HG03378 (cell line): ENCODE results near the gene COG7.
"Not testable (repeated sequence)": the region's sequence is repeated elsewhere in the genome, so short reads cannot be mapped to it uniquely, and the experiment has no call there.

Experiments used
- ATAC-seq: cut with Tn5 transposase; IDR thresholded peaks from one replicate; pipeline ENCODE4 v1.9.1; 2021; ENCODE audit warnings: mild to moderate bottlenecking, moderate library complexity; ENCODE audit not compliant: unreplicated experiment

The COG7 gene

GRCh38 chr16:23416816-23417215 lies 36.2 kb downstream of the COG7 start:
- ATAC-seq: no peak

- no peak for ATAC-seq
Measured at GRCh38 chr16:23414731-23415130, 38.3 kb downstream of the COG7 start.

GRCh38 chr16:23410176-23410575 lies 42.8 kb downstream of the COG7 start:
- no peak for ATAC-seq

- ATAC-seq: no peak
Measured at GRCh38 chr16:23409522-23409921, 43.5 kb downstream of the COG7 start.

GRCh38 chr16:23408823-23409298 lies 44.1 kb downstream of the COG7 start:
- ATAC-seq: no peak

GRCh38 chr16:23408242-23408822 lies 44.7 kb downstream of the COG7 start:
- no peak for ATAC-seq

- ATAC-seq: no peak
Measured at GRCh38 chr16:23407436-23408127, 45.4 kb downstream of the COG7 start.

GRCh38 chr16:23406546-23407240 lies 46.3 kb downstream of the COG7 start:
- ATAC-seq: no peak

- ATAC-seq: no peak
Measured at GRCh38 chr16:23406024-23406423, 47.0 kb downstream of the COG7 start.

- ATAC-seq: no peak
Measured at GRCh38 chr16:23403547-23403946, 49.4 kb downstream of the COG7 start.

- ATAC-seq: no peak
Measured at GRCh38 chr16:23402100-23402499, 50.9 kb downstream of the COG7 start.

- no peak for ATAC-seq
Measured at GRCh38 chr16:23401139-23401538, 51.9 kb downstream of the COG7 start.

GRCh38 chr16:23400447-23400846 lies 52.5 kb downstream of the COG7 start:
- not testable (repeated sequence) for ATAC-seq

GRCh38 chr16:23398987-23399805 lies 53.8 kb downstream of the COG7 start:
- ATAC-seq: no peak

GRCh38 chr16:23397464-23397863 lies 55.5 kb downstream of the COG7 start:
- no peak for ATAC-seq

GRCh38 chr16:23395732-23396131 lies 57.3 kb downstream of the COG7 start:
- no peak for ATAC-seq

- no peak for ATAC-seq
Measured at GRCh38 chr16:23394141-23394831, 58.7 kb downstream of the COG7 start.

- no peak for ATAC-seq
Measured at GRCh38 chr16:23392223-23392600, 60.8 kb downstream of the COG7 start.

GRCh38 chr16:23391381-23392222 lies 61.4 kb downstream of the COG7 start:
- no peak for ATAC-seq

- not testable (repeated sequence) for ATAC-seq
Measured at GRCh38 chr16:23389936-23390335, 63.1 kb downstream of the COG7 start.
